HG03442 (cell line): ENCODE measurements around the gene TIPIN.
"Not testable (repeated sequence)": the region's sequence is repeated elsewhere in the genome, so short reads cannot be mapped to it uniquely, and the experiment has no call there.

Experiments used
- ATAC-seq: cut with Tn5 transposase; IDR thresholded peaks from one replicate; pipeline ENCODE4 v1.9.1; 2021; ENCODE audit warnings: mild to moderate bottlenecking, moderate library complexity; ENCODE audit not compliant: unreplicated experiment

The TIPIN gene, protein sequence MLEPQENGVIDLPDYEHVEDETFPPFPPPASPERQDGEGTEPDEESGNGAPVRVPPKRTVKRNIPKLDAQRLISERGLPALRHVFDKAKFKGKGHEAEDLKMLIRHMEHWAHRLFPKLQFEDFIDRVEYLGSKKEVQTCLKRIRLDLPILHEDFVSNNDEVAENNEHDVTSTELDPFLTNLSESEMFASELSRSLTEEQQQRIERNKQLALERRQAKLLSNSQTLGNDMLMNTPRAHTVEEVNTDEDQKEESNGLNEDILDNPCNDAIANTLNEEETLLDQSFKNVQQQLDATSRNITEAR

DNA sequence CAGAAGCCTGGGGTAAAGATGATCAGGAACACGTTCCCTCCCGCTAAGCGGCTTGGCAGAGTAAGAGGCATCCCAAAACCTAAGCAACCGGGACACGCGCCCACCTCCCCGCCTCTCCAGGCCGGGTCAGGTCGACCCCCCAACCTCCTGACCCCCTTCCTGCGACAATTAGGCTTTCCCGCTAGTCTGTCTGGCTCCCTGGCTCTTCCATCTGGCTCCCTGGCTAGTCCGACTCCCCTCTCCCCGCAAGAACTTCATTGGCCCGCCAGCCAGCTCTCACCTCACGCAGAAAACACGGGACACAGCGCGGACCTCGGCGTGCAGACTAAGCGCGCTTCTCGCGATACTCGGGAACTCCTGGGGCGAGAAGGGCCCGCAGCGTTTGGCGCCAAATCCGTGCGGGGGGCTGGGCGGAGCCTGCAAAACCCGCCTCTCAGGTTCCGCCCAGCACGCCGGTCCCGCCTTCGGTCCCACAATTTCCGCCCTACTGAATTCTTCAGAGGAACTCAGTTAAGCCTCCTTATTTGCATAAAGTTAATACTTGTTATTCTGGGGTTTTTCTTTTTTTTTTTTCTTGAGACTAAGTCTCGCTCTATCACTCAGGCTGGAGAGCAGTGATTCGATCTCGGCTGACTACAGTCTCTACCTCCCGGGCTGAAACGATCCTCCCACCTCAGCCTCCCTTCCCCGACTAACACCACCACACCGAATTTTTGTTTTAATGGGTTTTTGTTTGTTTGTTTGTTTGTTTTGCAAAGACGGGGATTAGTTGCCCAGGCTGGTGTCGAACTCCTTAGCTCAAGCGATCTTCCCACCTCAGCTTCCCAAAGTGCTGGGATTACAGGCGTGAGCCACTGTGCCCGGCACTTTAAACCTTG lies at the start of gene TIPIN:
TSS of gene TIPIN (minus strand) at position 327 of the 878 bp plus-strand sequence. CDS start 3,738 bp downstream, outside the sequence.
- ATAC-seq: peak; percentile 89

DNA sequence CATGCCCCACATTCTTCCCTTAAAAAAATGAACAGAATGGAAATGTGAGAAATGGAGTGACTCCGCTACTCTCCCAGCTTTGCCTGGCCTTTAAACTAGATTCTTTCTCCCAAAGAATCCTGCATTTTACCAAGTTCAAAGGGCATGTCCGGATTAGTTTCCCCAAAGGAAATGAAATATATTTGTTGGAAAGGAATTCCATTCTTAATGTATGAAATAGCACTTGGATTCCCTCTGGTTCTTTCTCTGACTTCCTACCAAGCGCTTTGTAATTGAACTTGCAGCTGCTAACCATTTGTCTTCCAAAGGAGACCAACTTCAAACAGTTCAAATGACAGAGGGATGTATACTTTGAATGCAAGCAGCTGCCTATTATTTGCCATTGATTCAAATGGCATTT lies 49.1 kb upstream of the TIPIN start:
- no peak for ATAC-seq

DNA sequence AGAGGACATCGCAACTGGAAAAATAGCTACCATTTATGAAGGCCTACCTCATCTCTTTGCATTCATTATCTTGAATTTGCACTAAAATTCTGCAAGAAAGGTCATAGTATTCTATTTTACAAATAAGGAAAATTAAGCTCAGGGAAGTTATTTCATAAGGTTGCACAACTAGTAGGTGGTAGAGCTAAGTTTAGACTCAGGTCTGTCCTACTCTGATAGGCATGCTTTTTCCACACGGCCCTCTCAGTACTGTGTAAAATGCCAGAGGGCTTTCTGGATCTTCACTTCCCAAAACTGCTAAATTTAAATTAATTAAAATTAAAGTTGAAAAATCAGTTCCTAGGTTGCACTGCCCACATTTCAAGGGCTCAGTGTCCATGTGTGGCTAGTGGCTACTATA lies 48.5 kb upstream of the TIPIN start:
- ATAC-seq: no peak

DNA sequence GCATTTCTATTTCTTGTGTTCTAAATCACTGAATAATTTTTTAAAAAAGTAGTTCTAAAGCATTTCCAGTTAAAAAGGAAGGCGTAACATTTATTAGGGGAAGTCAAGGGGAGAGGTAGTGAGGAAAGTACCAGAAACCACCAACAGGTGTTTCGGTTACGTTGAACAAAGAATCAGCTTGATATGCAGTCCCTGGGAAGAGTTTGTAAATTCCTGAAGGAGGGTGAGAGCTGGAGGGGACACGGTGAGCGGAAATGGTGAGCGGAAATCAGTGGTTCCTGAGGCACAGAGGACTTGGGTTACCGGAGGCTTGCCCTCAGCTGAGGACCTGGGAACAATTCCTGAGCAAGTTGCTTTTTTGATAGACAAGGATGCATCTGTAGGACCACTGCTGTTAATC lies 48.0 kb upstream of the TIPIN start:
- no peak for ATAC-seq

DNA sequence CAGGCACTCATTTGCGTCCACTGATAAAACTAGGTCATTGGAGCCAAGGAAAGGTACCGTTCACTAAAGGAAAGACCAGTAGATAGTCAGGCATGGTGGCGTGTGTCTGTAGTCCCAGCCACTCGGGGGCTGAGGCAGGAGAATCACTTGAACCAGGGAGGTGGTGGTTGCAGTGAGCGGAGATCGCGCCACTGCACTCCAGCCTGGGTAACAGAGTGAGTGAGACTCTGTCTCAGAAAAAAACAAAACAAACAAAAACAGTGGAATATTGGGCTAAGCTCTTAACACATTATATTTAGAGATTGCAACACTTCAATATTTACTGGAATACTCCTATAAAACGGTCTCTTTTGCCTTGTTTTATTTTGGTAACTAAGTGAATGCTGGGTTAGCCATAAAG lies 47.6 kb upstream of the TIPIN start:
- no peak for ATAC-seq

DNA sequence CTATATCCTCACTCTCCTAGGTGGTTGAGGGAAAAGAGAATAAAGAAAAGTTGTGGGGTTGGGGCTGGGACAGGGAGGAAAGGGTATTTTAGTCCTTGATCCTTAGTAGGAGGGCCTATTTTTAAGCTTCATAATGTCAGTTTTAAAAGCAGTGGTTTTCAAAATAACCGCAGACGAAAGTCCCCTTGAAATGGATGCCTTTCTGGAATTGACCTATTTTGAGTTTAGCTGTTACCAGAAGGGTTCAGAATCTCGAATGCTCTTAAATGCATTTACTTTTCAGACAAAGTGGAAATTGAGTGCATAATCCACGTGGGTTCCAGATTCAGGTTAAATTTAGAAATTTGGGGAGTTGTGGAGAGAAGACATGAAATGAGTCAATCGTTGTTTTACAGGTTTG lies 46.8 kb upstream of the TIPIN start:
- ATAC-seq: no peak

DNA sequence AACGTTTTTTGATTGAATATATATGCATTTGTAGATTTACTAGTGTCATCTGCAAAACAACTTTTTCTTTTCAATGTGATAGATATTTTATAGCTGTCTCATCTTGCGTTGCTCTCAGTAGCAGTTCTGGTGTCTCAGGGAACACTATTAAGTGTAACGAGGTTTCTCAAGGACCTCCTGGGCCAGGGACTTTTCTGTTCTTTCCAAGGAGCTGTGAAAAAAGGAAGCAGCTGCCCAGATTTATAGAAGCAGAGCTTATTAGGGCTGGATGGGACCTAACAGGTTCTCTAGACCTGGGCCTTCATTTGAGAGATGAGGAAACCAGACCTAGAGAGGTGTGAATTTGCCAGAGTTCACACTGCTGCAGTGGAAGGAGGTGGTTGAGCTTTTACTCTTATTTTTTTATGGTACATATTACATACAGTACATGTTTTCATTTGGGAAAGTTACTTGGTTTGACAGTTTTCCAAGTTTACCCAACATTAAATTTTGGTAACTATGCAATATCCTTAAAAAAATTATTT lies 46.3 kb upstream of the TIPIN start:
- ATAC-seq: no peak

DNA sequence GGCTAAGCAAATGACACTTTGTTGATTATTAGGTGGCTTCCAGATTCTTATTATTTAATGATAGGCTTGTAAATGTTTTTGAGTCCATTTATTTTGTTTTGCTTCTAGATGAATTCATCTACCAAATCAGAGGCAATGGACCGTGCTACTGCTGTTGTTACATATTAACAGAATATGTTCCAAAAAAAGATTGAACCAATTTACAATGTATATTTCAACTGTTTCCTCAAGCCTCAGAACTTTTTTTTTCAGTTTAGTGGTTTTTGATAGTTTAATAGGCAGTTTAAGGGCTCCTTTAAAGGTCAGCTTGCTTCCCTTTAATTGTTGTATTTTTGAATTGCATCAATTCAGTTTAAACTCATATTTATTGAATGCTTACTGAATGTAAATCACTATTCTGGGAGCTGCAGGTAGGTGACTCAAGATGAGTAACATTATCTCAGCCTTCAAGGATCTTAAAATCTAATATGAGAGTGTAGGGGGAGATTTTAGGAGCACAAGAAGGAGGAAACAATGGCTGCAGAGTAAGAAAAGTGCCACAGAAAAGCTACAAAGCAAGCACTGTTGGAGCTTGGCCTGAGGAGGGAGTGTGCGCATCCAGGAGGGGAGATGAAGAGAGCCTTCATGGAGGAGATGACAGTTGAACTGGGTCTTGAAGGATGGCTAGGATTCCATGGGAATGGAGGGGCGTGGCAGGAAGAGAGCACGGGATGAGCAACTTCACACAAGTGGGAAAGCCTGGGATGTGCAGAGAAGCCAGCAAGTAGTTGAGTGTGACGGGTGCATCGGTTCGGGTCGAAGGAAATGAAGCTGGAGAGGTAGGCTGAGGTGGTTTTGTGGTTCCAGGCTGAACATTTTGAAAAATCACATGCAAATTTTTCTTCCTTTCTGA lies 44.9 kb upstream of the TIPIN start:
- ATAC-seq: no peak

DNA sequence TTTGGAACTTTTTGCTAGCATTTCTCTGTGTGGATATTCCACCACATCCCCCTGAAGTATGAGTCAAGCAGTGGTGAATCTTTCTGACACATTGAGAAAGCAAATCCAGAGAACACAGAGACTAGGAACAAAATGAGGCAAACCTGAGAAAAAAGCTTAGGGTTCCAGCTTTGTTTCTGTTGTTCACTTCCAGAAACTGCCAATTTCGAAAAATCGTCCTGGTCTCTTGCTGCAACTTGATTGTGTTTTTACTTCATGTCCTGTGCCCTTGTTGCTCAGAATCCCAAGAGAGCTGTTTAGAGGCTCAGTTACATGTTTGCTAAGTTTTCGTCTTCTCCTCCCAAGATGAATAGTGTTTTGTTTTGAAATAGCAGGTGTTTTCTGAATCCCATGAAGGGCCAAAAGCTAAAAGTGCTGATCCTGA lies 43.9 kb upstream of the TIPIN start:
- ATAC-seq: no peak

DNA sequence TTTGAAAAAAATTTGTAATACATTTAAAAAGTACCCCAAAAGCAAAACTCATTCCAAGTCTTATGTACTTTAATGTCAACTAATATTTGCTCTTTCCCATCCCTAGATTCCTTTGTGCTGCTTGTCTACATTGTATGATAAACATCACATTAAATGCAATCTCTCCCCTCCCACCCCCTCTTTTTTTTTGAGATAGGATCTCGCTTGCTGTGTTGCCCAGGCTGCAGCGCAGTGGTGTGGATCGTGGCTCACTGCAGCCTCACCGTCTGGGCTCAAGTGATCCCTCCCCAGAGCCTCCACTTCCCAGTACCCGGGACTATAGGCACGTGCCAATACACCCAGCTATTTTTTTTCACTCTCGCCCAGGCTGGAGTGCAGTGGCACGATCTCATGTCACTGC lies 42.8 kb upstream of the TIPIN start:
- ATAC-seq: no peak

DNA sequence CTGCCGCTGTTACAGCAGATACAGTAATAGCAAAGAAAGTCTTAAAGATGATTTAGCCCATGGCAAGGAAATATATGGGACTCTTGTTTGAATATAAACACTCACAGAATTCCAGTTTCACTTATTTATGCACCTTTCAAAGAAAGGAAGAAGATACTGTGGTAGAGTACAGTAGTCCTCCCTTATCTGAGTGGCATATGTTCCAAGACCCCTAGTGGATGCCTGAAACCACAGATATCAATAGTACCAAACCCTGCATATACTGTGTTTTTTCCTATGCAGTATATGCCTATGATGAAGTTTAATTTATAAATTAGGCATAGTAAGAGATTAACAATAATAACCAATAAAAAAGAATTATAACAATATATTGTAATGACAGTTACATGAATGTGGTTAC lies 38.4 kb upstream of the TIPIN start:
- ATAC-seq: no peak

DNA sequence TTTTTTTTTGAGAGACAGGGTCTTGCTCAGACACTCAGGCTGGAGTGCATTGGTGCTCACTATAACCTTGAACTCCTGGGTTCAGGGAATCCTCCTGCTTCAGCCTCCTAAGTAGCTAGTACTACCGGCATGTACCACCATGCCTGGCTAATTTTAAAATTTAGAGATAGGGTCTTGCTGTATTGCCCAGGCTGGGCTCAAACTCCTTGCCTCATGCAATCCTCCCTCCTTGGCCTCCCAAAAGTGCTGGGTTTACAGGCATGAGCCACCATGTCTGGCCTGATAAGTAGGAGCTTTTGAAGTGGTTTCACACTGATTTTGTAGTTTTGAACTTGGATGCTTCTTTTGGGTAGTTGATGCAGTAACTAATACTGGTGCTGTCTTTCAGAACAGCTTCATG lies 38.0 kb upstream of the TIPIN start:
- no peak for ATAC-seq

DNA sequence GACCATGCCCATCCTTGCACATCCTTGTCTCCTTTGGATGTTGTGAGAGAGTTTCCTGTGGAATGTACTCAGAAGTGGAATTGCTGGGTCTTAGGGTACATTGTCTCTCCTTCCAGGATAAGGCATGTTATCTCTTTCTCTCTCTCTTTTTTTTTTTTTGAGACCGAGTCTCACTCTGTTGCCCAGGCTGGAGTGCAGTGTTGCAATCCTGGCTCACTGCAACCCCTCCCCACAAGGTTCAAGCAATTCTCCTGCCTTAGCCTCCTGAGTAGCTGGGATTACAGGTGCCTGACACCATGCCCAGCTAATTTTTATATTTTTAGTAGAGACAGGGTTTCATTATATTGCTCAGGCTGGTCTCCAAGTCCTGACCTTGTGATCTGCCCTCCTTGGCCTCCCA lies 36.6 kb upstream of the TIPIN start:
- not testable (repeated sequence) for ATAC-seq

DNA sequence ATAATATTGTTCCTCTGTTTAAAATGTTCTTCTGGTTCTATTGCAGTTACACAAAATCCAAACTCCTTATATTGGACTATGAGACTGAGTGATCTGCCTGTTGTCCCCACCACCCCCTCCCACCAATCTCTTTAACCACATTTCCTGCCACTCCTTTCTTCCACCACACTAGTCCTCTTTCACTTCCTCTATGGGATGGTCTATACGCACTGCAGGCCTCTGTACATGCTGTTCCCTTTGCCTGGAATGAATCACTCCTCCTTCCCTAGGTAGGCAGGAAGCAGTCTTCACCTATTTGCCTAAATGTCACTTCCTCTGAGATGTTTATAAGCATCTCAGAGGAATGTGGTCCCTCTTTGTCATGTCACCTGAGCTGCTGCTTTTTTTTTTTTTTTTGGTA lies 34.2 kb upstream of the TIPIN start:
- no peak for ATAC-seq

DNA sequence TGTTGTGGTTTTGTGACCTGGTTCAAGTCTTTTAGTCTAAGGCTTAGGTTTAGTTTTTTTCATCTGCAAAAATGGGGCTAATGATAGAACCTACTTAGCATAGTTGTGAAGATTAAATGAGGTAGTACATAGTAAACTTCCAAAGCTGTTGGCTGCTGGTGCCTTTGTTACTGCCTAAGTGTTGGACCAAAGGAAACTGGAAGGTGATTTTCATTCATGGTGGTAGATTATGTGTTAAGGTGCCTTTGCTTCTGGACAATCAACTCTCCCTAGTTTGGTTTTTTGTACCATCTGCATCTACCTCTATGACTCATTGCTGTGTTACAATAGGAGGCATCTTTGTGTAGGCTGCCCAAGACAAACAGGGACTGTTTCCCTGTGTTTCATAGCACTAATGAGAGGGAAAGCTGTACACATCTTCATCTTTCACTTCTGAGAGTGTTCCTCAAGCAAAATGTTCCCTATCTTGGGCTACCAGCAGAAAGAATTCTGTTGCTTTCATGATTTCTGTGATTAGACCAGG lies 33.4 kb upstream of the TIPIN start:
- ATAC-seq: no peak

DNA sequence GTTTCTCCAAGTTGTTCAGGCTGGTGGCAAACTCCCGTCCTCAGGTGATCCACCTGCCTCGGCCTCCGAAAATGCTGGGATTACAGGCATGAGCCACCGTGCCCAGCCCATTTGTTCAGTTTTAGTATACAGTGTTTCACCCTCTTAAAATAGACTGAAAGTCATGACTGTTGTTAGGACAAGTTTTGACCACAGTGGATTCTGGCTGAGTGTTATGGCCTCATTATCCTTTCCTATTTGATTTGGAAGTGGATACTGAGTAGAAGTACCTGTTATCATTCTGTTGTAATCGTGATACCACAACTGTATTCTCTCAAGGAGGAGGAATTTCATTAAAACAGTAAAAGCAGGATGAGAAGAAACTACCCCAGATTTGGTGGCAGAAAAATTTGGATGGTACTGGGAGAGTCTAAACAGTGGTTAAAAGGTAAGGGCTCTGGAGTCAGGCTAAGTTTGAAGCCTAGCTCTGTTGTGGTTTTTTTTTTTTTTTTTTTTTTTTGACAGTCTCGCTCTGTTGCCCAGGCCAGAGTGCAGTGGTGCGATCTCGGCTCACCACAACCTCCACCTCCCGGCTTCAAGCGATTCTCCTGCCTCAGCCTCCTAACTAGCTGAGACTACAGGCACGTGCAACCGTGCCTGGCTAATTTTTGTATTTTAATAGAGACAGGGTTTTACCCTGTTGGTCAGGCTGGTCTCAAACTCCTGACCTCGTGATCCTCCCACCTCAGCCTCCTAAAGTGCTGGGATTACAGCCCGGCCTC lies 32.8 kb upstream of the TIPIN start:
- ATAC-seq: no peak

DNA sequence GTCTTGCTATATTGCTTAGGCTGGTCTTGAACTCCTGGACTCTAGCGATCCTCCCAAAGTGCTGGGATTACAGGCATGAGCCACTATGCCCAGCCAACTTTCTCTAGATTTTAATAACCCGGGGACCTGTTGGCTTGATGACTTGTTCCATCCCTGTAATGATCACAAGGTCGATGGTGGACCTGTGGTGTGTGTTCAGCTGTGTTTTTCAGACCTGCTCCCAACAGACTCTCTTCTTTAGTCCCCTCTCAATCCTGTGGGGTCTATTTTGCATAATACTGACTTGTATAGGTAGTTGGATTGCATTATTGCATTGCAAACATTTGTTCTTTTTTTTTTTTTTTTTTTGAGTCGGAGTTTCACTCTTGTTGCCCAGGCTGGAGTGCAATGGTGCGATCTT lies 32.1 kb upstream of the TIPIN start:
- ATAC-seq: no peak

DNA sequence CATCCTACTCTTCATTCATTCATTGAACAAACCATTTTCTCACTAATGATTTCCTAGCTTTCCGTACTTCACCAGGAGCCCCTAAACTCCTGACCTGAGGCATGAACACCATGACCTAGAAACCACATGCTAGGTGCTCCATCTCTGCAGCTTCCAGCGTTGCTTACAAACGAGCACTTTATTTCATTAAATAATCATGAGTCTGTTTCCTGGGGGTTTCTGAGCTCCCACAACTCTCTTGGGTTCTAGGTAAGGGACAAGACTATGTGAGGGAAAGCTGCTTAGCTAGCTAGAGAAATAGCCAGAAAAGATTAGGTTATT lies 31.5 kb upstream of the TIPIN start:
- no peak for ATAC-seq

DNA sequence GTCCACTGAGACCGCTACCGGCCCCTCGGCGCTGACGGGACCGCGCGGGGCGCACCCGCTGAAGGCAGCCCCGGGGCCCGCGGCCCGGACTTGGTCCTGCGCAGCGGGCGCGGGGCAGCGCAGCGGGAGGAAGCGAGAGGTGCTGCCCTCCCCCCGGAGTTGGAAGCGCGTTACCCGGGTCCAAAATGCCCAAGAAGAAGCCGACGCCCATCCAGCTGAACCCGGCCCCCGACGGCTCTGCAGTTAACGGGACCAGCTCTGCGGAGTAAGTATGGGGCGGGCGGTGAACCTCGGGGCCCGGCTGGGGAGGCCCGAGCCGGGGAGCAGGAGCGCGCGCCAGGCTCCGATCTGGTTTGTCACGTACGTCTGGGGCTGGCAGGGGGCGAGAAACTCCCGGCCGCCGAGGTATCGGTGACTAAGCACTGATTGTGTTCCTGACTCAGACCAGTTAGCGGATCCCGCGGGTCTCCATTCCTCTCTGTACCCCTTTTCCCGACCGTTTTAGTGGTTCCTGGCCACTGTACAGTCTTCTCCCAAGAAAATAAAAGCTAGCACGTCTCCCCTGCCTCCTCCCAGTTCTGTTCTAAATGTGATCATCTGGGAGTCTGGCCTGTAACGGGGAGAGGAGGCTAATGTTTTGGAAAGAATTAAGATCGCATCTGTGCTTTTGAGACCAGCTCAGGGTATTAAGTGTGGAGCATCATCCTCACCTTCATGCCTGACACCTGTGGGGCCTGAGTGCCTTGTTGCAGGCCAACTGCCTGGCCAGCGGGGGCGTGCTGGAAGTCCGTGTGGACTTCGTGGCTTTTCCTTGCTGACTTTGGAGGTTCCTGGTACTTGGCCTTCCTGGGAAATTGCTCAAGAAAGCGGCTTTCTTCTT lies 30.9 kb upstream of the TIPIN start:
- ATAC-seq: peak; percentile 12
